Endometrial microvascular endothelial cells (primary cell): ENCODE data around the gene NBEAL2. TPM values are rescaled to one million over a fixed set of nuclear protein-coding genes. Genes with fewer than 3 reads are reported as not detected.

Source experiments
- in situ Hi-C: cut with HindIII; loops from 2 replicates; pipeline ENCODE4 v1.10.0; 2017; ENCODE audit warnings: low sequenced_read_pairs, low pct_unique_long_range_greater_than_20kb; ENCODE audit errors: inconsistent ontology term
- total RNA-seq: library from RNA; depleted of rRNA; stranded (reverse); fragments of >200 nt; gene quantifications from one replicate; pipeline ENCODE4 v1.2.3, GENCODE V29; 2015; ENCODE audit errors: inconsistent ontology term

NBEAL2 gene
- total RNA-seq, 1 donor from 2014 or later: 39.9 TPM

GRCh38 chr3:46994801-46995731, 15.6 kb downstream of the NBEAL2 start:
- in situ Hi-C loops: no loop called here

GRCh38 chr3:46995901-46996562, 16.6 kb downstream of the NBEAL2 start:
- in situ Hi-C loops: no loop called here

GRCh38 chr3:46996689-46997452, 17.4 kb downstream of the NBEAL2 start:
- in situ Hi-C loops: no loop called here

- in situ Hi-C loops: no loop called here
Measured at GRCh38 chr3:46997453-46998091, 18.1 kb downstream of the NBEAL2 start.

GRCh38 chr3:46998121-46998851, 18.8 kb downstream of the NBEAL2 start:
- in situ Hi-C loops: no loop called here

- in situ Hi-C loops: no loop called here
Measured at GRCh38 chr3:46998852-46999515, 19.5 kb downstream of the NBEAL2 start.

GRCh38 chr3:46999516-47000197, 20.2 kb downstream of the NBEAL2 start:
- in situ Hi-C loops: no loop called here

- in situ Hi-C loops: no loop called here
Measured at GRCh38 chr3:47000198-47000815, 20.8 kb downstream of the NBEAL2 start.

- in situ Hi-C loops: no loop called here
Measured at GRCh38 chr3:47000922-47001730, 21.7 kb downstream of the NBEAL2 start.

- in situ Hi-C loops: no loop called here
Measured at GRCh38 chr3:47001731-47002170, 22.3 kb downstream of the NBEAL2 start.

- in situ Hi-C loops: no loop called here
Measured at GRCh38 chr3:47002171-47003055, 22.9 kb downstream of the NBEAL2 start.

- in situ Hi-C loops: no loop called here
Measured at GRCh38 chr3:47003056-47003410, 23.6 kb downstream of the NBEAL2 start.

GRCh38 chr3:47003461-47004368, 24.2 kb downstream of the NBEAL2 start:
- in situ Hi-C loops: no loop called here
